NCI-H524 treated with DMSO at 0.1 percent for 48 hours (cell line): ENCODE results near the gene NTNG1.

Experiments used
- DNase-seq: peaks from one replicate; lab custom pipeline; 2025; lab: John Stamatoyannopoulos, UW

The NTNG1 gene

GRCh38 chr1:107407011-107407410 lies 266.2 kb downstream of the NTNG1 start:
- no peak for DNase-seq

GRCh38 chr1:107413546-107413945 lies 272.7 kb downstream of the NTNG1 start:
- no peak for DNase-seq

- DNase-seq: no peak
These were observed 273.1 kb downstream of the NTNG1 start for GRCh38 chr1:107413951-107414350.

GRCh38 chr1:107414550-107414949 lies 273.7 kb downstream of the NTNG1 start:
- DNase-seq: no peak

- DNase-seq: no peak
These were observed 274.4 kb downstream of the NTNG1 start for GRCh38 chr1:107415241-107415640.

GRCh38 chr1:107419003-107419402 lies 278.2 kb downstream of the NTNG1 start:
- no peak for DNase-seq

GRCh38 chr1:107422901-107423300 lies 282.1 kb downstream of the NTNG1 start:
- no peak for DNase-seq

GRCh38 chr1:107430540-107431228 lies 289.8 kb downstream of the NTNG1 start:
- no peak for DNase-seq

- DNase-seq: no peak
These were observed 291.3 kb downstream of the NTNG1 start for GRCh38 chr1:107432108-107432507.

- no peak for DNase-seq
These were observed 292.2 kb downstream of the NTNG1 start for GRCh38 chr1:107433068-107433467.

- no peak for DNase-seq
These were observed 293.0 kb downstream of the NTNG1 start for GRCh38 chr1:107433635-107434360.

GRCh38 chr1:107434361-107434693 lies 293.5 kb downstream of the NTNG1 start:
- DNase-seq: no peak

GRCh38 chr1:107436552-107437241 lies 295.9 kb downstream of the NTNG1 start:
- no peak for DNase-seq

- DNase-seq: no peak
These were observed 298.7 kb downstream of the NTNG1 start for GRCh38 chr1:107439567-107439966.

GRCh38 chr1:107442551-107442950 lies 301.7 kb downstream of the NTNG1 start:
- DNase-seq: no peak

GRCh38 chr1:107443027-107443426 lies 302.2 kb downstream of the NTNG1 start:
- no peak for DNase-seq

GRCh38 chr1:107443860-107444259 lies 303.0 kb downstream of the NTNG1 start:
- no peak for DNase-seq

GRCh38 chr1:107444302-107444701 lies 303.5 kb downstream of the NTNG1 start:
- DNase-seq: no peak

- DNase-seq: no peak
These were observed 308.5 kb downstream of the NTNG1 start for GRCh38 chr1:107449326-107449725.

GRCh38 chr1:107450899-107451664 lies 310.2 kb downstream of the NTNG1 start:
- no peak for DNase-seq

GRCh38 chr1:107451715-107452114 lies 310.9 kb downstream of the NTNG1 start:
- no peak for DNase-seq

- no peak for DNase-seq
These were observed 314.0 kb downstream of the NTNG1 start for GRCh38 chr1:107454791-107455190.
